BE2C (cell line): ENCODE measurements around the gene SNX24.

Source experiments
- DNase-seq: peaks from one replicate; pipeline ENCODE4 v3.0.0-alpha.2; 2020
- H3K27me3 ChIP-seq: fragments of 250-450 bp; sonication (Bioruptor Pico); 2 replicates; pipeline ENCODE4 v1.5.1; 2020; ENCODE audit warnings: mild to moderate bottlenecking
- H3K36me3 ChIP-seq: fragments of 250-450 bp; sonication (Bioruptor Pico); 2 replicates; pipeline ENCODE4 v1.5.1; 2020; ENCODE audit warnings: mild to moderate bottlenecking
- H3K4me1 ChIP-seq: fragments of 250-450 bp; sonication (Bioruptor Pico); 2 replicates; pipeline ENCODE4 v1.5.1; 2020
- H3K4me3 ChIP-seq: 2 replicates; pipeline ENCODE4 v1.5.1; 2011; ENCODE audit warnings: low read depth, low read length
- H3K9me3 ChIP-seq: fragments of 250-450 bp; sonication (Bioruptor Pico); 2 replicates; pipeline ENCODE4 v1.5.1; 2020
- CTCF ChIP-seq: IDR thresholded peaks from 2 replicates; pipeline ENCODE4 v1.5.1; 2012; ENCODE audit warnings: mild to moderate bottlenecking, low read depth, low read length

SNX24 gene

GRCh38 chr5:122879076-122879475 is 33.7 kb downstream of the SNX24 start:
- DNase-seq: no peak
- no peak for TF ChIP-seq CTCF
- Histone ChIP-seq H3K4me1 (peaks cover 7% of the 10 kb centered on the region; the same call in 1 of the 2 replicates), H3K36me3 (no peaks in the 10 kb centered on the region), H3K27me3 (no peaks in the 10 kb centered on the region), H3K4me3 (no peak overlapping the region), H3K9me3 (no peaks in the 10 kb centered on the region)

- TF ChIP-seq CTCF: no peak
- no peaks in the 10 kb centered on the region for H3K27me3 ChIP-seq
- H3K9me3 ChIP-seq: no peaks in the 10 kb centered on the region
- no peaks in the 10 kb centered on the region for H3K36me3 ChIP-seq
- H3K4me3 ChIP-seq: no peak overlapping the region
- DNase-seq: no peak
- H3K4me1 ChIP-seq: peaks cover 7% of the 10 kb centered on the region; the same call in 1 of the 2 replicates
Observed at GRCh38 chr5:122880170-122880689, 34.8 kb downstream of the SNX24 start.

- H3K9me3 ChIP-seq: no peaks in the 10 kb centered on the region
- no peak overlapping the region for H3K4me3 ChIP-seq
- TF ChIP-seq CTCF: no peak
- no peaks in the 10 kb centered on the region for H3K36me3 ChIP-seq
- H3K27me3 ChIP-seq: no peaks in the 10 kb centered on the region
- peaks cover 7% of the 10 kb centered on the region; the same call in 1 of the 2 replicates for H3K4me1 ChIP-seq
- no peak for DNase-seq
Observed at GRCh38 chr5:122880749-122881148, 35.3 kb downstream of the SNX24 start.

GRCh38 chr5:122882831-122883230 is 37.4 kb downstream of the SNX24 start:
- no peaks in the 10 kb centered on the region for H3K36me3 ChIP-seq
- no peak for DNase-seq
- no peak for TF ChIP-seq CTCF
- no peak overlapping the region for H3K4me3 ChIP-seq
- H3K4me1 ChIP-seq: peaks cover 7% of the 10 kb centered on the region; the same call in 1 of the 2 replicates
- no peaks in the 10 kb centered on the region for H3K27me3 ChIP-seq
- no peaks in the 10 kb centered on the region; the same call in 1 of the 2 replicates for H3K9me3 ChIP-seq

GRCh38 chr5:122885045-122885517 is 39.7 kb downstream of the SNX24 start:
- Histone ChIP-seq H3K4me1 (peaks cover 7% of the 10 kb centered on the region; the same call in 1 of the 2 replicates), H3K27me3 (no peaks in the 10 kb centered on the region), H3K4me3 (no peak overlapping the region), H3K9me3 (no peaks in the 10 kb centered on the region; the same call in 1 of the 2 replicates), H3K36me3 (no peaks in the 10 kb centered on the region)
- no peak for DNase-seq
- no peak for TF ChIP-seq CTCF

- H3K4me1 ChIP-seq: no peaks in the 10 kb centered on the region
- no peaks in the 10 kb centered on the region for H3K27me3 ChIP-seq
- DNase-seq: no peak
- no peak for TF ChIP-seq CTCF
- no peaks in the 10 kb centered on the region for H3K36me3 ChIP-seq
- no peaks in the 10 kb centered on the region; the same call in 1 of the 2 replicates for H3K9me3 ChIP-seq
- H3K4me3 ChIP-seq: no peak overlapping the region
Observed at GRCh38 chr5:122885891-122886290, 40.5 kb downstream of the SNX24 start.
